Peyer's patch (tissue), 4 donors: Measurements from ENCODE around the gene MGAT5. TPM values are rescaled to one million over a fixed set of nuclear protein-coding genes. Genes with fewer than 3 reads are reported as not detected.
"Not testable (repeated sequence)": the region's sequence is repeated elsewhere in the genome, so short reads cannot be mapped to it uniquely, and the experiment has no call there.

ENCODE experiments used
- DNase-seq, 3 donors: peaks; one replicate each; pipeline ENCODE4 v3.0.0-alpha.2; 2017 to 2019
- H3K27ac ChIP-seq, 4 donors: fragments of 200-600 bp; sonication (generic); one replicate each; pipeline ENCODE4 v1.5.1; 2016 to 2019
- H3K27me3 ChIP-seq, 2 donors: fragments of 200-600 bp; sonication (generic); one replicate each; pipeline ENCODE4 v1.5.1; 2019
- H3K36me3 ChIP-seq, 3 donors: fragments of 200-600 bp; sonication (generic); one replicate each; pipeline ENCODE4 v1.5.1; 2016 to 2019
- H3K4me1 ChIP-seq, 4 donors: fragments of 200-600 bp; sonication (generic); one replicate each; pipeline ENCODE4 v1.5.1; 2016 to 2019
- H3K4me3 ChIP-seq, 4 donors: fragments of 200-600 bp; sonication (generic); 1 replicate in 3 of 4; 2 replicates in 1 of 4; pipeline ENCODE4 v1.5.1; 2016 to 2019; ENCODE audit warnings: mild to moderate bottlenecking in 1 of 4
- H3K9me3 ChIP-seq, 4 donors: fragments of 200-600 bp; sonication (generic); one replicate each; pipeline ENCODE4 v1.5.1; 2016 to 2019; ENCODE audit warnings: mild to moderate bottlenecking in 1 of 4
- POLR2A ChIP-seq, 2 donors: fragments of 450-650 bp; IDR thresholded peaks; one replicate each; pipeline ENCODE4 v1.5.1; 2017; ENCODE audit warnings: antibody characterized with exemption in 2 of 2, mild to moderate bottlenecking in 2 of 2, moderate library complexity in 2 of 2
- total RNA-seq, 4 donors: library from RNA; depleted of rRNA; stranded (reverse); fragments of >200 nt; gene quantifications; one replicate each; pipeline ENCODE4 v1.1.0, GENCODE V29; 2016
- TF ChIP-seq, protein P1 (sequence below), 6 experiments: fragments of 450-650 bp in 4 of 6; fragments of 200-600 bp in 2 of 6; sonication (generic) in 1 of 6; IDR thresholded peaks; one replicate each; pipeline ENCODE4 v1.5.1; 2017 to 2019; ENCODE audit warnings: antibody characterized with exemption in 6 of 6, mild to moderate bottlenecking in 3 of 6, moderate library complexity in 1 of 6

MGAT5 gene
- total RNA-seq, 4 donors from 2014 or later: 106 to 182 (median 117) TPM

DNA sequence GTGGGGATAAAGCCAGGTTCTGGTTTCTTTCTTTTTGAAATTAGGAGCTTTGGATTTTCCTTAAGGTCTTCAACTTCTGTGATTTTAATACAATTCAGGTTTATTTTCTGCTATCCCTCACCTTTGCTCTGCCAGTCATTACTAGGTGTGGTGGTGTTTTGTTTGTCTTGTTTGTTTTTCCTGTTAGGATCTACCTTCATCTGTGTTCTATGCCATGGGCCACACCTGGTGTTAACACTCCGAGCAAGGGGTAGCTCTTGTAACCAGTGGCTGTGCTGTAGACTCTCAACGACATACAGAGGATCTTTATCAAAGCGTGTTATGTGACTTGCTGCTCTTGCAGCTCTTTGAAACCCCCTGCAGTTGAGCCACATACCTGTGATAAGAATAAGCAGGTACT lies 38.6 kb downstream of the MGAT5 start:
- H3K27ac ChIP-seq: peak overlapping the region in 2 of 4 donors; percentile 27 to 67

DNA sequence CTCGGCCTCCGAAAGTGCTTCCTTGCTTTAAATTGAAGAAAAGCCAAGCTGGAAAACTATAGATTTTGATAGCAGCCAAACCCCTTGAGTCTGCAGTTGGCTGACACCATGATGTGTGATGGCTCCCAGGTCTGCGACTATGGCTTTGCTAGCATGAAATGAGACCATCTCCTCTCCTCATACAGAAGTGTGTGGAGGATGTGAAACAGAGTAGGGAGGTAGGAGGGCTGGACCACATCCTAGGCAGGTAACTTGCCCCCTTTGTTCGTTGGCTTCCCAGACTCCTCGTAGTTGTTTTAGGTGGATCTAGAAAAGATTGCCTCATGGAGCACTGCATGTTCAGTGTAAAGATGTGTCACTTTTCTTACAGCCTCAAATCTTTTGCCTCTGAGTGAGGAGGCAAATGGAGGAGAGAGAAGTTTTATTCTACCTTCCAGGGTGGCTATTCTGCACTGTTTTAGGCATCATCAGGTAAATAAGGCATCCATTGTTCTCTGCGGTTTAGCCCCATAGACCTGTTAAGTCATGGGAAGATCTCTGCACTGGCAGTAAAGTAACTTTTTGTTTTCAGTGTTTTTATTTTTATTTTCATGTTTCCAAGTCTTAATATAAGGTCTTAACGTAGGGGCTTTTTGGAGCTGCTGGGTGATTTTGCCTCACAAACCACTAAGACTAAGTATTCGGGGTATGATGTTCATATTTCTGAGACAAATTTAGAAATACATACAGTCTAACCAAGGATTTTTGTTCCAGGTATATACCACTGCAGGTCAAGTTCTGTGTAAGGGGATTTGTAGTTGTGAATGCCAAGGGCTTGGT lies 40.1 kb downstream of the MGAT5 start:
- TF ChIP-seq, protein P1, sequence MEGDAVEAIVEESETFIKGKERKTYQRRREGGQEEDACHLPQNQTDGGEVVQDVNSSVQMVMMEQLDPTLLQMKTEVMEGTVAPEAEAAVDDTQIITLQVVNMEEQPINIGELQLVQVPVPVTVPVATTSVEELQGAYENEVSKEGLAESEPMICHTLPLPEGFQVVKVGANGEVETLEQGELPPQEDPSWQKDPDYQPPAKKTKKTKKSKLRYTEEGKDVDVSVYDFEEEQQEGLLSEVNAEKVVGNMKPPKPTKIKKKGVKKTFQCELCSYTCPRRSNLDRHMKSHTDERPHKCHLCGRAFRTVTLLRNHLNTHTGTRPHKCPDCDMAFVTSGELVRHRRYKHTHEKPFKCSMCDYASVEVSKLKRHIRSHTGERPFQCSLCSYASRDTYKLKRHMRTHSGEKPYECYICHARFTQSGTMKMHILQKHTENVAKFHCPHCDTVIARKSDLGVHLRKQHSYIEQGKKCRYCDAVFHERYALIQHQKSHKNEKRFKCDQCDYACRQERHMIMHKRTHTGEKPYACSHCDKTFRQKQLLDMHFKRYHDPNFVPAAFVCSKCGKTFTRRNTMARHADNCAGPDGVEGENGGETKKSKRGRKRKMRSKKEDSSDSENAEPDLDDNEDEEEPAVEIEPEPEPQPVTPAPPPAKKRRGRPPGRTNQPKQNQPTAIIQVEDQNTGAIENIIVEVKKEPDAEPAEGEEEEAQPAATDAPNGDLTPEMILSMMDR (IDR thresholded peaks at IDR 0.05): no peak
- no peak for TF ChIP-seq POLR2A (IDR thresholded peaks at IDR 0.05)
- Histone ChIP-seq H3K36me3 (peaks cover 0 to 4% (median 0%) of the 10 kb centered on the region in 3 donors), H3K4me3 (no peak overlapping the region), H3K27ac (peak overlapping the region in 3 of 4 donors; percentile 4 to 67 (median 66)), H3K27me3 (no peaks in the 10 kb centered on the region), H3K4me1 (peaks cover 0 to 38% (median 30%) of the 10 kb centered on the region in 4 donors), H3K9me3 (no peaks in the 10 kb centered on the region)
- DNase-seq: no peak

More for the DNA sequence above, 38.6 kb downstream of the MGAT5 start:
- Histone ChIP-seq H3K4me1 (peaks cover 0 to 49% (median 30%) of the 10 kb centered on the region in 4 donors), H3K9me3 (no peaks in the 10 kb centered on the region), H3K36me3 (peaks cover 0 to 4% (median 0%) of the 10 kb centered on the region in 3 donors), H3K27me3 (no peaks in the 10 kb centered on the region), H3K4me3 (no peak overlapping the region)
- DNase-seq: no peak
- TF ChIP-seq, protein P1 (IDR thresholded peaks at IDR 0.05): no peak
- no peak for TF ChIP-seq POLR2A (IDR thresholded peaks at IDR 0.05)

DNA sequence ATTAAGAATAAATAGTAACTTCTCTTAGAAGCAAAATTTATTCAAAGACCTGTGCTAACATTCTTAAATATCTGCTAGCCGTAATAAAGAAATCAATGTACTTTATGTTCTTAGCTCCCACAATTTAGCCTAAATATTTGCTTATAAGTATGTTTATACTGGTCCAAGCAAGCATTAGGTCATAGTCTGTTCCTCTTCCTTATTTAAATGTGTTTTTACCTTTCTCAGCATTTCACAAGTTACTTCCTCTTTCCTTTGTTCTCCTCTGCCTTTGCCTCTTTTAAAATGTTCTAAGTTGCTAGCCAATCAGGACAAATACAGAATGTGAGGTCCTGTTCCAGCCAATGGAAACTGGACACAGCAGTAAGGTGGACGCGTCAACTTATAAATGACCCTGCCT lies 40.7 kb downstream of the MGAT5 start:
- not testable (repeated sequence) for H3K9me3 ChIP-seq, H3K27me3 ChIP-seq, DNase-seq, H3K36me3 ChIP-seq, H3K4me3 ChIP-seq
- H3K4me1 ChIP-seq: peaks cover 0 to 32% (median 26%) of the 10 kb centered on the region in 4 donors
- peak overlapping the region in 2 of 4 donors; percentile 66 to 67 for H3K27ac ChIP-seq

GRCh38 chr2:134295441-134295840 lies 41.6 kb downstream of the MGAT5 start:
- H3K27ac ChIP-seq: peak overlapping the region in 3 of 4 donors; percentile 35 to 67 (median 66)

GRCh38 chr2:134296301-134296700 lies 42.4 kb downstream of the MGAT5 start:
- Histone ChIP-seq H3K36me3 (peaks cover 0 to 4% (median 0%) of the 10 kb centered on the region in 3 donors), H3K27me3 (no peaks in the 10 kb centered on the region), H3K4me1 (peaks cover 0 to 21% (median 15%) of the 10 kb centered on the region in 4 donors), H3K4me3 (no peak overlapping the region), H3K27ac (peak overlapping the region in 3 of 4 donors; percentile 35 to 67 (median 66)), H3K9me3 (no peaks in the 10 kb centered on the region)
- DNase-seq: no peak
- TF ChIP-seq POLR2A (IDR thresholded peaks at IDR 0.05): no peak
- TF ChIP-seq, protein P1 (IDR thresholded peaks at IDR 0.05): no peak

More at GRCh38 chr2:134295441-134295840, 41.6 kb downstream of the MGAT5 start:
- no peak overlapping the region for H3K4me3 ChIP-seq
- H3K4me1 ChIP-seq: peaks cover 0 to 26% (median 23%) of the 10 kb centered on the region in 4 donors
- no peak for TF ChIP-seq POLR2A (IDR thresholded peaks at IDR 0.05)
- TF ChIP-seq, protein P1 (IDR thresholded peaks at IDR 0.05): no peak
- DNase-seq: no peak
- no peaks in the 10 kb centered on the region for H3K27me3 ChIP-seq
- H3K36me3 ChIP-seq: peaks cover 0 to 4% (median 0%) of the 10 kb centered on the region in 3 donors
- no peaks in the 10 kb centered on the region for H3K9me3 ChIP-seq

DNA sequence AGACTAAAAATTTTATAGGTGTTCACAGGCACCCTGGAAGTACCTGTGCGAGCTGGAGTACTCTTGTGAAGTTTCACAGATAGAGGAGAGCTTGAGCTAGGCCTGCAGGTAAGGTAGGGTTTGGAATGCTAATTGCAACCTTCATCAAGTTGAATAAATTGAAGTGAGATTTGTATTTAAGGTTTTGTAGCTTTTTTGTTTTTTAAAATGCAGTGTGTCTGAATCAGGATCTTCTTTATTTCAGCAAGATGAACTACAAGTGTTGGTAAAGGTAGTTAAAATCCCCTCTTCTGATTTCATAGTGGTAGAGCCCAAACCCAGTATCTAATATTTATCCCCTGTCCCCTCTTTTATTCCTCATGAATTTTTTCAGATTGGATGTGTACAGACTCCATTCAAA lies 45.5 kb downstream of the MGAT5 start:
- no peak overlapping the region for H3K27ac ChIP-seq
- peaks cover 0 to 9% (median 4%) of the 10 kb centered on the region in 4 donors for H3K4me1 ChIP-seq
- DNase-seq: no peak
- no peaks in the 10 kb centered on the region for H3K9me3 ChIP-seq
- no peak overlapping the region for H3K4me3 ChIP-seq
- peaks cover 0 to 4% (median 0%) of the 10 kb centered on the region in 3 donors for H3K36me3 ChIP-seq
- H3K27me3 ChIP-seq: no peaks in the 10 kb centered on the region
- no peak for TF ChIP-seq POLR2A (IDR thresholded peaks at IDR 0.05)
- TF ChIP-seq, protein P1 (IDR thresholded peaks at IDR 0.05): no peak
